Measurements from ENCODE around the gene CFAP45. TPM values are rescaled to one million over a fixed set of nuclear protein-coding genes. Genes with fewer than 3 reads are reported as not detected.
A peak's percentile ranks its signal among the peaks of the same experiment; 100 is the strongest.

The CFAP45 gene
- total and polyA plus RNA-seq, 2 donors from 2014 or later: 1.0 to 14.2 TPM

DNA sequence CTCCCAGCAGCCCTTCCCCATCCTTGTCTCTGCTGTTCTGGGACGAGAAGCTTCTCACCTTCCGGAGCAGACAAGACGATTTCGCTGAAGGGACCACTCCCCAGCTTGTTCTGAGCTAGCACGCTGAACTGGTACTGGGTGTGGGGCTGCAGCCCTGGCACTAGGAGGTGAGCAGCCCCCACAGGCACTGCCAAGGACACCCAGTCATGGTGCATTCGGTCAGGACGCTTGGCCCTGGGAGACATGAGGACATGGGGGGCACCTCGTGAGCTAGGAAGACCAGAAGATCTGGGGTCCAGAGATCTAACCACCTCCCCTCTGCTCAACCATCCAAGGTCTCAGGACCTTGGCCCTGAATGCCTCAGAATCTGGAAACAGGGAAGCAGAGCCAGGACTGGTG is 30.7 kb upstream of the CFAP45 start:
- intact Hi-C loops (cut with DNase I): no loop called here
- DNase-seq: peak in 1 of 5 donors; percentile 59

GRCh38 chr1:159930216-159930615 is 30.3 kb upstream of the CFAP45 start:
- H3K4me3 ChIP-seq (ENCODE audit: low read length in 3 of 3): no peak overlapping the region
- H3K27ac ChIP-seq (ENCODE audit: low read depth in 2 of 2, low read length in 2 of 2): no peak overlapping the region
- peaks cover 0 to 9% (median 0%) of the 10 kb centered on the region in 3 donors for H3K4me1 ChIP-seq (ENCODE audit: control insufficient read depth in 2 of 3, insufficient read depth in 2 of 3, low read depth in 1 of 3, low read length in 3 of 3)
- DNase-seq: peak in 1 of 5 donors; percentile 77
- TF ChIP-seq, protein P1, sequence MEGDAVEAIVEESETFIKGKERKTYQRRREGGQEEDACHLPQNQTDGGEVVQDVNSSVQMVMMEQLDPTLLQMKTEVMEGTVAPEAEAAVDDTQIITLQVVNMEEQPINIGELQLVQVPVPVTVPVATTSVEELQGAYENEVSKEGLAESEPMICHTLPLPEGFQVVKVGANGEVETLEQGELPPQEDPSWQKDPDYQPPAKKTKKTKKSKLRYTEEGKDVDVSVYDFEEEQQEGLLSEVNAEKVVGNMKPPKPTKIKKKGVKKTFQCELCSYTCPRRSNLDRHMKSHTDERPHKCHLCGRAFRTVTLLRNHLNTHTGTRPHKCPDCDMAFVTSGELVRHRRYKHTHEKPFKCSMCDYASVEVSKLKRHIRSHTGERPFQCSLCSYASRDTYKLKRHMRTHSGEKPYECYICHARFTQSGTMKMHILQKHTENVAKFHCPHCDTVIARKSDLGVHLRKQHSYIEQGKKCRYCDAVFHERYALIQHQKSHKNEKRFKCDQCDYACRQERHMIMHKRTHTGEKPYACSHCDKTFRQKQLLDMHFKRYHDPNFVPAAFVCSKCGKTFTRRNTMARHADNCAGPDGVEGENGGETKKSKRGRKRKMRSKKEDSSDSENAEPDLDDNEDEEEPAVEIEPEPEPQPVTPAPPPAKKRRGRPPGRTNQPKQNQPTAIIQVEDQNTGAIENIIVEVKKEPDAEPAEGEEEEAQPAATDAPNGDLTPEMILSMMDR (IDR thresholded peaks at IDR 0.05; ENCODE audit: borderline replicate concordance, extremely low read depth, insufficient read depth): no peak
- H3K9ac ChIP-seq (ENCODE audit: low read length in 3 of 3): no peak overlapping the region
- H3K36me3 ChIP-seq (ENCODE audit: control insufficient read depth in 2 of 3, insufficient read depth in 3 of 3, low read length in 3 of 3): no peaks in the 10 kb centered on the region
- FAIRE-seq: no peak
- no peaks in the 10 kb centered on the region for H3K9me3 ChIP-seq (ENCODE audit: control insufficient read depth in 2 of 3, insufficient read depth in 1 of 3, low read length in 3 of 3)
- intact Hi-C loops (cut with DNase I): no loop called here
- no peaks in the 10 kb centered on the region for H3K27me3 ChIP-seq (ENCODE audit: control insufficient read depth, insufficient read depth, low read length)

More for the DNA sequence above, 30.7 kb upstream of the CFAP45 start:
- Histone ChIP-seq H3K27me3 (ENCODE audit: control insufficient read depth, insufficient read depth, low read length) (no peaks in the 10 kb centered on the region), H3K4me1 (ENCODE audit: control insufficient read depth in 2 of 3, insufficient read depth in 2 of 3, low read depth in 1 of 3, low read length in 3 of 3) (peaks cover 0 to 7% (median 0%) of the 10 kb centered on the region in 3 donors), H3K9ac (ENCODE audit: low read length in 3 of 3) (no peak overlapping the region), H3K4me3 (ENCODE audit: low read length in 3 of 3) (no peak overlapping the region), H3K9me3 (ENCODE audit: control insufficient read depth in 2 of 3, insufficient read depth in 1 of 3, low read length in 3 of 3) (no peaks in the 10 kb centered on the region), H3K36me3 (ENCODE audit: control insufficient read depth in 2 of 3, insufficient read depth in 3 of 3, low read length in 3 of 3) (no peaks in the 10 kb centered on the region), H3K27ac (ENCODE audit: low read depth in 2 of 2, low read length in 2 of 2) (no peak overlapping the region)
- TF ChIP-seq, protein P1 (IDR thresholded peaks at IDR 0.05; ENCODE audit: borderline replicate concordance, extremely low read depth, insufficient read depth): no peak
- no peak for FAIRE-seq

GRCh38 chr1:159929155-159930051 is 29.4 kb upstream of the CFAP45 start:
- FAIRE-seq (no peak), DNase-seq (peak in 1 of 5 donors; percentile 67)
- Histone ChIP-seq H3K9ac (ENCODE audit: low read length in 3 of 3) (no peak overlapping the region), H3K9me3 (ENCODE audit: control insufficient read depth in 2 of 3, insufficient read depth in 1 of 3, low read length in 3 of 3) (no peaks in the 10 kb centered on the region), H3K4me3 (ENCODE audit: low read length in 3 of 3) (no peak overlapping the region), H3K36me3 (ENCODE audit: control insufficient read depth in 2 of 3, insufficient read depth in 3 of 3, low read length in 3 of 3) (no peaks in the 10 kb centered on the region), H3K27me3 (ENCODE audit: control insufficient read depth, insufficient read depth, low read length) (no peaks in the 10 kb centered on the region), H3K27ac (ENCODE audit: low read depth in 2 of 2, low read length in 2 of 2) (no peak overlapping the region), H3K4me1 (ENCODE audit: control insufficient read depth in 2 of 3, insufficient read depth in 2 of 3, low read depth in 1 of 3, low read length in 3 of 3) (peaks cover 0 to 9% (median 0%) of the 10 kb centered on the region in 3 donors)
- intact Hi-C loops (cut with DNase I): no loop called here
- TF ChIP-seq, protein P1 (IDR thresholded peaks at IDR 0.05; ENCODE audit: borderline replicate concordance, extremely low read depth, insufficient read depth): no peak

Data from kidney (tissue), 14 donors.